Calu3 (cell line): ENCODE data around the gene ALKBH5. TPM values are rescaled to one million over a fixed set of nuclear protein-coding genes. Genes with fewer than 3 reads are reported as not detected.

ENCODE experiments used
- BruUV-seq: library from RNA; stranded (reverse); fragments of 400-500 nt; replicated peaks from 2 replicates; lab custom pipeline; 2021; lab: Mats Ljungman, UMichigan
- CTCF ChIA-PET: fragments of 300-600 bp; sonication (Branson Sonifier 250); formaldehyde crosslinking; loops from one replicate; lab custom pipeline; 2022; ENCODE audit warnings: antibody characterized with exemption; lab: Charles Lee
- DNase-seq: peaks from one replicate; pipeline ENCODE4 v3.0.0; 2022
- H3K27ac Mint-ChIP-seq: one replicate; pipeline ENCODE4 v1.8.0; 2022; ENCODE audit warnings: mixed read lengths; ENCODE audit not compliant: unreplicated experiment
- H3K27me3 Mint-ChIP-seq: one replicate; pipeline ENCODE4 v1.8.0; 2022; ENCODE audit warnings: mixed read lengths; ENCODE audit not compliant: unreplicated experiment
- H3K36me3 Mint-ChIP-seq: one replicate; pipeline ENCODE4 v1.8.0; 2022; ENCODE audit warnings: mild to moderate bottlenecking, moderate library complexity, mixed read lengths; ENCODE audit not compliant: insufficient read depth, unreplicated experiment
- H3K4me1 Mint-ChIP-seq: one replicate; pipeline ENCODE4 v1.8.0; 2022; ENCODE audit warnings: mild to moderate bottlenecking, low read depth, mixed read lengths; ENCODE audit not compliant: unreplicated experiment
- H3K4me3 Mint-ChIP-seq: one replicate; pipeline ENCODE4 v1.8.0; 2022; ENCODE audit warnings: mild to moderate bottlenecking, low read depth, moderate library complexity, mixed read lengths; ENCODE audit not compliant: unreplicated experiment
- H3K9me3 Mint-ChIP-seq: one replicate; pipeline ENCODE4 v1.8.0; 2022; ENCODE audit warnings: low read depth, mixed read lengths; ENCODE audit not compliant: unreplicated experiment
- intact Hi-C: fragments of 100-400 bp; cut with micrococcal nuclease; formaldehyde crosslinking; loops from one replicate; pipeline ENCODE4 v1.10.0; 2022; ENCODE audit not compliant: unreplicated experiment
- total RNA-seq: library from RNA; stranded (reverse); gene quantifications from 2 replicates; pipeline ENCODE4 v1.2.3, GENCODE V29; 2022
- TF ChIP-seq, protein P1 (sequence below): fragments of 200-600 bp; IDR thresholded peaks from one replicate; pipeline ENCODE4 v1.8.0; 2022; ENCODE audit warnings: antibody characterized with exemption; ENCODE audit not compliant: unreplicated experiment

The ALKBH5 gene
- total RNA-seq, 1 experiment from 2014 or later: 51.7 TPM

DNA sequence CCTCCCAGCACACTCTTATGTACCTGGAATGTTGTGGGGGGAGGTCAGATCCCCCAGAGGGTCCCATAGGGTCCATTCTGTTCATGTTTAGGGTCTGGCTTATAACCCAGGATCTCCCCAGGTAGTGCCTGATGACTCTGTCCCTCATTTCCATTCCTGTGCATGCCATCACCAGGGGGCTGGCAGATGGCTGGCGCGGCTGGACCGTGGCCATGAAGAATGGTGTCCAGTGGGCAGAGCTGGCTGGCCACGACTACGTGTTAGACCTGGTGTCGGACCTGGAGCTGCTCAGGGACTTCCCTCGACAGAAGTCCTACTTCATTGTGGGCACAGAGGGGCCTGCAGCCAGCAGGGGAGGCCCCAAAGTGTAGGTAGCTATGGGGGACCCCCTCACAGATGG lies 35.0 kb upstream of the ALKBH5 start:
- TF ChIP-seq, protein P1, sequence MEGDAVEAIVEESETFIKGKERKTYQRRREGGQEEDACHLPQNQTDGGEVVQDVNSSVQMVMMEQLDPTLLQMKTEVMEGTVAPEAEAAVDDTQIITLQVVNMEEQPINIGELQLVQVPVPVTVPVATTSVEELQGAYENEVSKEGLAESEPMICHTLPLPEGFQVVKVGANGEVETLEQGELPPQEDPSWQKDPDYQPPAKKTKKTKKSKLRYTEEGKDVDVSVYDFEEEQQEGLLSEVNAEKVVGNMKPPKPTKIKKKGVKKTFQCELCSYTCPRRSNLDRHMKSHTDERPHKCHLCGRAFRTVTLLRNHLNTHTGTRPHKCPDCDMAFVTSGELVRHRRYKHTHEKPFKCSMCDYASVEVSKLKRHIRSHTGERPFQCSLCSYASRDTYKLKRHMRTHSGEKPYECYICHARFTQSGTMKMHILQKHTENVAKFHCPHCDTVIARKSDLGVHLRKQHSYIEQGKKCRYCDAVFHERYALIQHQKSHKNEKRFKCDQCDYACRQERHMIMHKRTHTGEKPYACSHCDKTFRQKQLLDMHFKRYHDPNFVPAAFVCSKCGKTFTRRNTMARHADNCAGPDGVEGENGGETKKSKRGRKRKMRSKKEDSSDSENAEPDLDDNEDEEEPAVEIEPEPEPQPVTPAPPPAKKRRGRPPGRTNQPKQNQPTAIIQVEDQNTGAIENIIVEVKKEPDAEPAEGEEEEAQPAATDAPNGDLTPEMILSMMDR: no peak
- H3K27me3 Mint-ChIP-seq: peaks cover 11% of the 10 kb centered on the region

DNA sequence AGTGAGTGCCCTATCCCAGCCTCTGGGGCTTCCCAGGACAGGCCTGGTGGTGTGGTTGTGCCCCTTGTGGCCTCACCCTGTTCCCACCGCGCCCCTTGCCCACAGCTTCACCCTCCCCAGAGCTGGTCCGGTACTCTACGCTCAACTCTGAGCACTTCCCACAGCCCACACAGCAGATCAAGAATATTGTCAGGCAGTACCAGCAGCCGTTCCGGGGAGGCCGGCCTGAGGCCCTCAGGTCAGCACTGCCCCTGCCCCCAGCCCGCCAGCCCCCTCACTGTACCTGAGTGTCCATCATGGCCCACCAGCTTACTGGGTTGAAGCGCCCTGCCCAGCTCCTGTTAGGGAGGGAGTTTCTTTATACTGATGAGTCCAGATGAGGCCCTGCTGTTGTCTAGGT lies 32.3 kb upstream of the ALKBH5 start:
- H3K27me3 Mint-ChIP-seq: peaks cover 11% of the 10 kb centered on the region

More for the DNA sequence above, 35.0 kb upstream of the ALKBH5 start:
- H3K27ac Mint-ChIP-seq: no peak overlapping the region
- H3K4me3 Mint-ChIP-seq: no peak overlapping the region
- H3K36me3 Mint-ChIP-seq: peaks cover 3% of the 10 kb centered on the region
- no peaks in the 10 kb centered on the region for H3K9me3 Mint-ChIP-seq
- intact Hi-C loops: loop anchor here (10.0 kb wide), 1 partner anchor 76 kb away; the partner anchor contains the start of gene LLGL1
- CTCF ChIA-PET: no interaction called here
- no TSS peak for BruUV-seq
- DNase-seq: no peak
- H3K4me1 Mint-ChIP-seq: peaks cover 8% of the 10 kb centered on the region

DNA sequence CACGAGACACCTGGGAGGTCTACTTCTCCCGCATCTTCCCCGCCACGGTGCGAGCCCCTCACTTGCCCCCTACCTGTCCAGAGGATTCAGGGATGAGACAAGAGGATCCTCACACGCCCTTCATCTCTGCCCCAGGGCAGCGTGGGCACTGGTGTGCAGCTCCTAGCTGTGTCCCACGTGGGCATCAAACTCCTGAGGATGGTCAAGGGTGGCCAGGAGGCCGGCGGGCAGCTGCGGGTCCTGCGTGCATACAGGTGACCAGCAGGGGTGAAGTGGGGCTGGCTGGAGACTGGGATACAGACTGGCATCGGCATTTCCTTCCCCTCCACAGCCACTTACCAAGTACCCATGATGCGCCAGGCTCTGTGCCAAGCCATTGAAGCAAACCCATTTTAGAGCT lies 28.4 kb upstream of the ALKBH5 start:
- Mint-ChIP-seq H3K36me3 (peaks cover 19% of the 10 kb centered on the region), H3K27me3 (peaks cover 12% of the 10 kb centered on the region), H3K4me1 (no peaks in the 10 kb centered on the region), H3K4me3 (no peak overlapping the region), H3K9me3 (no peaks in the 10 kb centered on the region), H3K27ac (no peak overlapping the region)
- intact Hi-C loops: no loop called here
- no TSS peak for BruUV-seq
- TF ChIP-seq, protein P1: no peak
- CTCF ChIA-PET: no interaction called here
- no peak for DNase-seq

More for the DNA sequence above, 32.3 kb upstream of the ALKBH5 start:
- no TSS peak for BruUV-seq
- peaks cover 9% of the 10 kb centered on the region for H3K36me3 Mint-ChIP-seq
- intact Hi-C loops: no loop called here
- no peak overlapping the region for H3K4me3 Mint-ChIP-seq
- no peaks in the 10 kb centered on the region for H3K4me1 Mint-ChIP-seq
- no peak for DNase-seq
- H3K9me3 Mint-ChIP-seq: no peaks in the 10 kb centered on the region
- no peak overlapping the region for H3K27ac Mint-ChIP-seq
- CTCF ChIA-PET: no interaction called here
- TF ChIP-seq, protein P1: no peak

DNA sequence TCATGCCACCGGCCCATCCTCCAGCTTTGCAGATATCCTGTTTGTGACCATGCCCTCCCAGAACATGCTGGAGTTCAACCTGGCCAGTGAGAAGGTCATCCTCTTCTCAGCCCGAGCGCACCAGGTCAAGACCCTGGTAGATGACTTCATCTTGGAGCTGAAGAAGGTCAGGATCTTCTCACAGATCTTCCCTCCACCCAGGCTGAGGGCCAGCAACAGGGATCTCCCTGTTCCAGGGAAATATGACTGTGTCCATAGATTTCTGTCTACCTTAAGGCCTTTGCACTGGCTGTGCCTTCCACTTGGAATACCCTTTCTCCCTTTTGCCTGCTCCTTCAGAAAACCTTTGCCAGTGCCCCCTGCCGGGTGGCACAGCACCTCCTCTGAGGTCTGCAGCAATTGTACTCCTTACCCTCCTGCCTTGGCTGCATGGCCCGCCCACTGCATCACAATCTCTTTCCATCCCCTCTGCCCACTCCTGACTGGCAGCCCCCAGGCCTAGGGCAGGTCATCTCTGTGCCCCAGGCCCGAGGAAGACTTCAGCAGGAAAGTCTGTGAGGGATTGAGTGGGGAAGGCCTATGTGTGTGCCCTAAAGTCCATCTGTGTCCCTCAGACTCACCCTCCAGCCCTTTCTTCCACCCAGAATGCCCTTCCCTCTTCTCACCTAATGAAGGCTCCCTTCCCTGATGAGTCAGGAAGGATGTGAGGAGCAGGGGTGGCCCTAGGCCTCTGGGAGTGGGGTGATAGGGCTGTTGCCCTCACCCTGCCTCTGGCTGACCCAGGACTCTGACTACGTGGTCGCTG lies 27.3 kb upstream of the ALKBH5 start:
- intact Hi-C loops: no loop called here
- CTCF ChIA-PET: interaction anchor here (1.1 kb wide), 1 partner anchor 9 kb away, joined by 3 read pairs; no protein-coding TSS in a partner anchor
- no peaks in the 10 kb centered on the region for H3K9me3 Mint-ChIP-seq
- no peaks in the 10 kb centered on the region for H3K4me1 Mint-ChIP-seq
- no peak overlapping the region for H3K4me3 Mint-ChIP-seq
- no peak overlapping the region for H3K27ac Mint-ChIP-seq
- peak; percentile 16 for DNase-seq
- peaks cover 24% of the 10 kb centered on the region for H3K27me3 Mint-ChIP-seq
- BruUV-seq: no TSS peak
- TF ChIP-seq, protein P1: no peak
- peaks cover 19% of the 10 kb centered on the region for H3K36me3 Mint-ChIP-seq
